Sigmoid colon (tissue), 7 donors: ENCODE results near the gene TSKU. TPM values are rescaled to one million over a fixed set of nuclear protein-coding genes. Genes with fewer than 3 reads are reported as not detected.

Source experiments
- DNase-seq: peaks from one replicate; pipeline ENCODE4 v3.0.0-alpha.2; 2019
- H3K27ac ChIP-seq, 4 donors: fragments of 200-600 bp; sonication (generic); one replicate each; pipeline ENCODE4 v1.5.1; 2016 to 2019; ENCODE audit warnings: mild to moderate bottlenecking in 1 of 4
- H3K27me3 ChIP-seq, 3 donors: fragments of 200-600 bp; sonication (generic); one replicate each; pipeline ENCODE4 v1.5.1; 2019; ENCODE audit warnings: mild to moderate bottlenecking in 1 of 3
- H3K36me3 ChIP-seq, 4 donors: fragments of 200-600 bp; sonication (generic); one replicate each; pipeline ENCODE4 v1.5.1; 2016 to 2019
- H3K4me1 ChIP-seq, 4 donors: fragments of 200-600 bp; sonication (generic); one replicate each; pipeline ENCODE4 v1.5.1; 2017 to 2019
- H3K4me3 ChIP-seq, 4 donors: fragments of 200-600 bp; sonication (generic); one replicate each; pipeline ENCODE4 v1.5.1; 2017 to 2019; ENCODE audit warnings: mild to moderate bottlenecking in 2 of 4, moderate library complexity in 1 of 4
- H3K9me3 ChIP-seq, 4 donors: fragments of 200-600 bp in 3 of 4; sonication (generic) in 3 of 4; one replicate each; pipeline versions ENCODE4 v1.5.1 to v1.6.1; 2013 to 2019
- CTCF ChIP-seq, 4 experiments: fragments of 450-650 bp in 3 of 4; fragments of 200-600 bp in 1 of 4; IDR thresholded peaks; one replicate each; pipeline ENCODE4 v1.5.1; 2016 to 2019; ENCODE audit warnings: antibody characterized with exemption in 4 of 4, mild to moderate bottlenecking in 3 of 4, moderate library complexity in 2 of 4
- EP300 ChIP-seq, 4 donors: sonication (generic); formaldehyde crosslinking; IDR thresholded peaks; one replicate each; pipeline ENCODE4 v1.6.1; 2017; ENCODE audit warnings: antibody characterized with exemption in 4 of 4
- POLR2A ChIP-seq, 2 donors: fragments of 450-650 bp; IDR thresholded peaks; one replicate each; pipeline ENCODE4 v1.6.1; 2016; ENCODE audit warnings: antibody characterized with exemption in 2 of 2, mild to moderate bottlenecking in 2 of 2, moderate library complexity in 2 of 2
- POLR2AphosphoS5 ChIP-seq, 4 donors: sonication (generic); formaldehyde crosslinking; IDR thresholded peaks; one replicate each; pipeline ENCODE4 v1.6.1; 2017; ENCODE audit warnings: antibody characterized with exemption in 4 of 4
- WGBS, 2 donors: extraction: QIAGEN DNeasy Blood & Tissue Kit; methylation state at CpG; one replicate each; pipeline ENCODE4 v1.1.7; 2013; 5-methylcytosine and 5-hydroxymethylcytosine counted together
- intact Hi-C: fragments of 100-400 bp; cut with DNase I; formaldehyde crosslinking; loops from one replicate; pipeline ENCODE4 v1.15.1; 2023
- polyA plus RNA-seq, 3 donors: library from polyadenylated mRNA; stranded (reverse); fragments of 200-250 nt; gene quantifications; one replicate each; pipeline ENCODE4 v1.2.3, GENCODE V29; 2013
- total RNA-seq, 4 donors: library from RNA; depleted of rRNA; stranded (reverse); fragments of >200 nt; gene quantifications; one replicate each; pipeline ENCODE4 v1.1.0, GENCODE V29; 2016
- donor health status: healthy with polysubstance abuse.
- donor health status: Bipolar disorder and iron deficiency.
- donor health status: healthy.

TSKU gene
- total and polyA plus RNA-seq, 7 donors, result 12.8 to 24.6 (median 20.4) TPM

DNA sequence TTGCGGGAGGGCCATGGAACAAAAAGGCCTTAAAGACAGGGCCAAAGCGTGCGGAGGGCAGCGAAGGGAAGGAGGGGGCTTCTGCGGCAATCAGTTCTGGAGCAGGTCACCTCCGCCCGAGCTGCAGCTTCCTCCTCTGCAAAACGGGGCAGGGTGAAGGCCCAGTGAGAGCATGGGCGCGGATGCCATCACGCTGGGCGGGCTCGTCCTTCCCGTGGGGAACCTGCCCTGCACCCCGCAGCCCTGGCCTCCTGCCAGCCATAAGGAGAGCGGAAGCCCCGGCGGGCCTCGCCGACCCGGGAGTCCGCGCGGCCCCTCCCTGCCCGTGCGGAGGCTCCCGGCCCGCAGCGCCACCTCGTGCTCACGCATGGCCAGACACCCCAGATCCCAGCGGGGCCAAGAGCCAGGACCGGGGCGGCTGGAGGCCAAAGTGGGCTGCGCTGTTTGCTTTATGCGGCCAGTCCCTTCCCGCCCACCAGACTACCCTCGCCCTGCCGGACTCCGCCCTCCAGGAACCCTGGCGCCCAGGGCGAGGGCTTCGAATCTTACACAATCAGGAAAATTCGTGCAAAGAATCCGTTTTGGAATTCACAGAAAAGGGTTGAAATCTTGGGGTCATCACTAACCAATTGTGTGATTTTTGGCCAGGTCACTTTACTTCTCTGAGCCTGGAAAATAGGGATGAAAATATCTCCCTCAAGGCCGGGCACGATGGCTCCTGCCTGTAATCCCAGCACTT is 16.1 kb downstream of the TSKU start:
- TF ChIP-seq EP300 (IDR thresholded peaks at IDR 0.05) (no peak), POLR2AphosphoS5 (IDR thresholded peaks at IDR 0.05) (peak in 2 of 4 donors; percentile 11 to 60), POLR2A (IDR thresholded peaks at IDR 0.05) (no peak), CTCF (IDR thresholded peaks at IDR 0.05) (peak; percentile 84 to 96 (median 86))
- Histone ChIP-seq H3K36me3 (no peaks in the 10 kb centered on the region), H3K4me3 (peak overlapping the region; percentile 3 to 40 (median 30)), H3K27me3 (no peaks in the 10 kb centered on the region), H3K9me3 (no peaks in the 10 kb centered on the region), H3K27ac (peak overlapping the region in 3 of 4 donors; percentile 12 to 46 (median 37)), H3K4me1 (peaks cover 0 to 12% (median 12%) of the 10 kb centered on the region in 4 donors)
- intact Hi-C loops, result loop anchor here (1.0 kb wide), 1 partner anchor 65 kb away; no protein-coding TSS in a partner anchor
- peak; percentile 93 for DNase-seq
- WGBS, 2 donors, result 7 to 9% methylated on average over 47 of the region's 47 CpGs

- no peaks in the 10 kb centered on the region for H3K36me3 ChIP-seq
- H3K9me3 ChIP-seq, result no peaks in the 10 kb centered on the region
- peaks cover 0 to 12% (median 12%) of the 10 kb centered on the region in 4 donors for H3K4me1 ChIP-seq
- TF ChIP-seq EP300 (IDR thresholded peaks at IDR 0.05), result no peak
- no peak for TF ChIP-seq POLR2A (IDR thresholded peaks at IDR 0.05)
- TF ChIP-seq POLR2AphosphoS5 (IDR thresholded peaks at IDR 0.05), result no peak
- no peak for TF ChIP-seq CTCF (IDR thresholded peaks at IDR 0.05)
- H3K4me3 ChIP-seq, result no peak overlapping the region
- DNase-seq, result no peak
- WGBS, 2 donors, result 76 to 90% methylated on average over 9 of the region's 9 CpGs
- intact Hi-C loops, result no loop called here
- no peak overlapping the region for H3K27ac ChIP-seq
- H3K27me3 ChIP-seq, result no peaks in the 10 kb centered on the region
Observed at GRCh38 chr11:76800466-76801200, 17.5 kb downstream of the TSKU start.

DNA sequence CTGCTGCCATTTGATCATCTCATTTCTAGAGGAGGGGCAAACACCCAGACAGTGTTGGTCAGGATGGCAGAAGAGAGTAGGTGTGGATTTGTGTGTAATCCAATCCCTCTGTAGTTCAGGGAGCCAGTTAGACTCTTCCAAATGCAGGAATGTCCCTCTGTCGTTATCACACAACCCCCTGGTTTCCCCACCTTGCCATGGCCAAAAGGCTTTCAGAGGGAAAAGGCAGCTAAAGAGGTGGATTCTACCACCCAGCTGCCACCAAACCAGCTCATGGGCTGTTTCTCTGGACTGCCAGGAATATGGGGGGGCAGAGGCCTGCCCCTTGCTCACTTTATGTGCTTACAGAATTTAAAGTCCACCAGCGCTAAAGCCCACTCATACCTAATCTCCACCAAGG is 18.1 kb downstream of the TSKU start:
- Histone ChIP-seq H3K27ac (no peak overlapping the region), H3K4me3 (no peak overlapping the region), H3K9me3 (no peaks in the 10 kb centered on the region), H3K36me3 (no peaks in the 10 kb centered on the region), H3K27me3 (no peaks in the 10 kb centered on the region), H3K4me1 (peaks cover 0 to 12% (median 12%) of the 10 kb centered on the region in 4 donors)
- DNase-seq, result no peak
- 87 to 92% methylated on average over 2 of the region's 2 CpGs for WGBS, 2 donors
- intact Hi-C loops, result no loop called here
- TF ChIP-seq POLR2AphosphoS5 (IDR thresholded peaks at IDR 0.05) (no peak), CTCF (IDR thresholded peaks at IDR 0.05) (no peak), EP300 (IDR thresholded peaks at IDR 0.05) (no peak), POLR2A (IDR thresholded peaks at IDR 0.05) (no peak)

DNA sequence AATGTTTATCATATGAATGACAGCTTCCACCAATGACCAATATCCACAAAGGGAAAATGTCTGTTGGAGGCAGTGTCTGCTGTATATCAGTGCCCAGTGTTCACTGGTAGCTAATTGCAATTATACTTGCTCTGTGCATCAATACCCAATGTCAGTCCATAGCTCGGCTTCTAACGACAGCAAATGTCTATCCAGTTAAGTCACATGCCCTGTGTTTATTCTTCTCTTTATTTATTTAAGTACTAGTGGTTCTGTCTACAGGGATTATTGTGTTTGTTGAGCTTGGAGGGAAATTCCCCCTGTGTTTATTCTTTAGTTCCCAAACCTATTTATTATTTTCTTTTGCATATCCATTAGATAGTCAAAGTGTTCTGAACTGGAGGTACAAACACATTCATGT is 18.6 kb downstream of the TSKU start:
- DNase-seq, result no peak
- peaks cover 0 to 12% (median 12%) of the 10 kb centered on the region in 4 donors for H3K4me1 ChIP-seq
- WGBS, 2 donors, result 8 to 57% methylated on average over 2 of the region's 2 CpGs
- H3K9me3 ChIP-seq, result no peaks in the 10 kb centered on the region
- intact Hi-C loops, result no loop called here
- TF ChIP-seq EP300 (IDR thresholded peaks at IDR 0.05) (no peak), CTCF (IDR thresholded peaks at IDR 0.05) (no peak), POLR2A (IDR thresholded peaks at IDR 0.05) (no peak), POLR2AphosphoS5 (IDR thresholded peaks at IDR 0.05) (no peak)
- H3K27ac ChIP-seq, result no peak overlapping the region
- H3K27me3 ChIP-seq, result no peaks in the 10 kb centered on the region
- no peak overlapping the region for H3K4me3 ChIP-seq
- no peaks in the 10 kb centered on the region for H3K36me3 ChIP-seq
